ENCODE data around the gene ASIC3.

GRCh38 chr7:151034312-151035025 lies 13.9 kb upstream of the ASIC3 start:
- no peak for TF ChIP-seq POLR2A (IDR thresholded peaks at IDR 0.05)
- TF ChIP-seq EP300 (IDR thresholded peaks at IDR 0.05) = no peak
